HUES64 (cell line): Measurements from ENCODE around the gene H19. TPM values are rescaled to one million over a fixed set of nuclear protein-coding genes. Genes with fewer than 3 reads are reported as not detected.

Experiments
- H3K27ac ChIP-seq: 2 replicates; pipeline ENCODE4 v1.7.0; 2013; ENCODE audit warnings: low read depth, low read length, inconsistent platforms
- H3K27me3 ChIP-seq: 2 replicates; pipeline ENCODE4 v1.6.1; 2013; ENCODE audit warnings: mild to moderate bottlenecking, low read length; ENCODE audit not compliant: insufficient read depth
- H3K36me3 ChIP-seq: 2 replicates; pipeline ENCODE4 v1.6.1; 2013; ENCODE audit warnings: mild to moderate bottlenecking, low read length; ENCODE audit not compliant: insufficient read depth
- H3K4me1 ChIP-seq: 2 replicates; pipeline ENCODE4 v1.6.1; 2013; ENCODE audit warnings: mild to moderate bottlenecking, low read length, moderate library complexity; ENCODE audit not compliant: insufficient read depth
- H3K4me3 ChIP-seq: 2 replicates; pipeline ENCODE4 v1.5.1; 2013; ENCODE audit warnings: mild to moderate bottlenecking, low read length, moderate library complexity
- H3K9ac ChIP-seq: 2 replicates; pipeline ENCODE4 v1.6.1; 2013; ENCODE audit warnings: mild to moderate bottlenecking, low read depth, low read length
- H3K9me3 ChIP-seq: 2 replicates; pipeline ENCODE4 v1.6.1; 2013; ENCODE audit warnings: low read depth, low read length; ENCODE audit not compliant: insufficient read depth
- WGBS: fragments of 150-250, 120-280 bp; methylation state at CpG from one replicate; pipeline ENCODE4 v1.1.7; 2013; ENCODE audit warnings: missing lambda C conversion rate; 5-methylcytosine and 5-hydroxymethylcytosine counted together
- polyA plus RNA-seq, 2 experiments: library from polyadenylated mRNA; stranded (reverse); fragments of 50-300 nt; gene quantifications; one replicate each; pipeline ENCODE4 v1.2.3, GENCODE V29; 2013

H19 gene
- 39.4 TPM for polyA plus RNA-seq (2013, experiment 1 of 2)
- 59.8 TPM for polyA plus RNA-seq (2013, experiment 2 of 2)

DNA sequence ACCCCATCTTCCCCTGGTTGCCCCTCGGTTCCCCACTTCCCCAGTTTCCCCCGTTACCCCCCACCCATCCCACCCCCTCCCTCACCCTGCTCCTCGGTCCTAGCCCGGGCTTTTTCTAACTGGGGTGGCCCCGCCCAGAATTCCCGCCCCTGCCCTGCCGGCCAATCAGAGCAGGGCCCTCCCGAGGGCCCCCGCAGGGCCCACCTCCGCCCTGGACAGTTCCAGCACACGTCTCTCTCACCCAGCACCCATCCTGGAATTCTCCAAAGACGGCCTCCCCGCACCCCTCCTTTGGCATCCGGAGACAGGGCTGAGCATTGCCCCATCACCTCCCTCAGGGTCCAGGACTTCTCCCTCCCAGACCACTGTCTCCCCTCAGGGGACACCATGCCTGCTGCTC is at the start of gene H19:
H19 (minus strand) TSS at position 88 of the 400 bp plus-strand sequence.
- no CpG with 5 or more reads among the region's 14 CpGs for WGBS
- Histone ChIP-seq H3K9me3 (no peaks in the 10 kb centered on the region), H3K4me3 (no peak within 1 kb of the TSS), H3K9ac (no peak within 1 kb of the TSS), H3K27ac (no peak within 1 kb of the TSS), H3K36me3 (no peaks in the 10 kb centered on the region), H3K4me1 (no peaks in the 10 kb centered on the region), H3K27me3 (no peaks in the 10 kb centered on the region)

DNA sequence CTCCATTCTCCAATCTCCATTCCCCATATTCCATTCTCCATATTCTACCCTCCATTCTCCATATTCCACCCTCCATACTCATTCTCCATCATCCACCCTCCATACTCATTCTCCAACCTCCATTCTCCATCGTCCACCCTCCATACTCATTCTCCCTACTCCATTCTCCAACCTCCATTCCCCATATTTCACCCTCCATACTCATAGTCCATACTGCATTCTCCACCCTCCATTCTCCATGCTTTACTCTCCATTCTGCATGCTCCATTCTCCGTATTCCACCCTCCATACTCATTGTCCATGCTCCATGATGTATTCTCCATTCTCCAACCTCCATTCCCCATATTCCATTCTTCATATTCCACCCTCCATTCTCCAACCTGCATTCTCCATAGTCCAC is 44.3 kb upstream of the H19 start:
- WGBS: 68% methylated on average over 2 of the region's 2 CpGs
- Histone ChIP-seq H3K4me1 (no peaks in the 10 kb centered on the region), H3K27me3 (peaks cover 26% of the 10 kb centered on the region), H3K27ac (no peak overlapping the region), H3K36me3 (no peaks in the 10 kb centered on the region), H3K4me3 (no peak overlapping the region), H3K9me3 (no peaks in the 10 kb centered on the region), H3K9ac (no peak overlapping the region)

DNA sequence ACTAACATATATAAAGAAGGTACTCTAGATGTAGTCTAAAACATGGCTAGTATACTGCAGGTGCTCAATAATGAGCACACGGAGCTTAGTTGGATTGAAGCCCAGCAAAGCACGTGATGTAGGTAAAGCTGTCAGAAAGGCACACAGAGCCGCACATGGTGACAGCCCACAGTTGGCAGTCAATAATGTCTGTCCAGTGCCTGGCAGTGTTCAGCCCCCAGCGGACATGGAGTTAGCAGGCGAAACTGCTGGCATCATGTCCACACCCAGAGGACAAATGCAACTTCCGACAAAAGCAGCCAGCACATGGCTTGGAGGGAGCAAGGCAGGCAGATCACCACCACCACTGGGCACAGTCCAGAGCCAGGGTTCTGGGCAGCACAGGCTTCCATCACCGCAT is 43.5 kb upstream of the H19 start:
- H3K4me1 ChIP-seq: no peaks in the 10 kb centered on the region
- no CpG with 5 or more reads among the region's 7 CpGs for WGBS
- no peak overlapping the region for H3K9ac ChIP-seq
- no peak overlapping the region for H3K4me3 ChIP-seq
- no peaks in the 10 kb centered on the region for H3K36me3 ChIP-seq
- H3K27me3 ChIP-seq: peaks cover 19% of the 10 kb centered on the region
- no peaks in the 10 kb centered on the region for H3K9me3 ChIP-seq
- H3K27ac ChIP-seq: no peak overlapping the region

DNA sequence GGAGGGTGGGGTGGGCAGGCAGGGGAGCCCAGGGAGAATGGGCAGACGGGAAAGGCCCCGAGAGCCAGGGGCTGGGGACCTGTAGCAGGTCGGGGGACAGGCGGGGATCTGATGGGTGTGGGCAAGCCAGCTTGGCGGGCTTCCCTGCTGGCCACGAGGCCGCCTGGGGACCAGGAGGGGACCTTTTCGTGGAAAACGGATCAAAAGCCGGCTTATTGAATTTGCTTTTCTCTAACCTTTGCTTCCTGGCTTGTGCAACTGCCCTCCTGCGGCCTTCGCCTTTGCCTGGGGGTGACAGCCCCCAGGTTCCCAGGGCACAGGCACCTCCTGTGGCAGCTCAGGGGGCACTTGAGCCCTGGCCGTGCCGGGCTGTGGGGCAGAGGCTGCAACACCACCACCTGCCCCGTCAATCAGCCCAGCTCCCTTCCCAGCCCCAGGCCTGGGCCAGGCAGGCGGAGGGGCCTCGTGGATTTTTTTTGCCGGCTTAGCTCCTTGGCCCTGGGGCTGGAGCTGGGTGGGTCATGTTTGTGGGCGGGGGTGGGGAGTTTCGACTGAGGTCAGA is 41.6 kb upstream of the H19 start:
- no CpG with 5 or more reads among the region's 20 CpGs for WGBS

DNA sequence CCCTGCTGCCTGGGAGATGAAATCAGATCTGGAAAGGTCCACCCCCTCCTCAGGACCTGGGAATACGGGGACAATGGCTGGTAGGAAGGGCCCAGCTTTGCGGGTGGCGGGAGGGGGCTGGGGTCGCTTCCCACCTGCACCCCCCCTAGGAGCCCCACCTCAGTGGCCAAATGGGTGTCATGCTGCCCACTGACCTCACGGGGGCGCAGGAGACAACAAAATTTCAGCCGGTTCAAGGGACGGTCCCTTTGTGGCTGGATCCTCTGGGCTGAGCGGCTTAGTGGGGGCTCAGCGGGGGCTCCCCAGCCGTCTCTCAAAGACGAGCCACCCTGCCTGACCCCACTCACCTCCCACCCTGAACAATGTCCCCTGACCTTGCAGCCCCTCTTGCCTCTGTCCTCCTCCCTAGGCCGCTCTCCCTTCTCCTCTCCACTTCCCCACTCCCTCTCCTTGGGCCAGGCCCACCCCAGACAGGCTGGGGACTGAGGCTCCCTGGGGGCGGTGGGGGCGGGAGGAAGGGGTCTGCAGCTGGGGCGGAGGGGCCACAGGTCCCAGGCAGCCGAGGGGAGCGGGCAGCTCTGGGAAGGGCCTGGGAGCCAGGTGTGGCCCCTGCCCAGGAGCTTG is 39.3 kb upstream of the H19 start:
- Histone ChIP-seq H3K4me3 (no peak overlapping the region), H3K4me1 (no peaks in the 10 kb centered on the region), H3K9ac (no peak overlapping the region), H3K9me3 (no peaks in the 10 kb centered on the region), H3K27me3 (no peaks in the 10 kb centered on the region), H3K36me3 (no peaks in the 10 kb centered on the region), H3K27ac (no peak overlapping the region)
- no CpG with 5 or more reads among the region's 18 CpGs for WGBS

More for the DNA sequence above, 41.6 kb upstream of the H19 start:
- H3K27ac ChIP-seq: no peak overlapping the region
- no peaks in the 10 kb centered on the region for H3K36me3 ChIP-seq
- H3K27me3 ChIP-seq: peaks cover 7% of the 10 kb centered on the region; the same call in 1 of the 2 replicates
- no peaks in the 10 kb centered on the region for H3K9me3 ChIP-seq
- no peak overlapping the region for H3K9ac ChIP-seq
- no peaks in the 10 kb centered on the region for H3K4me1 ChIP-seq
- no peak overlapping the region for H3K4me3 ChIP-seq

DNA sequence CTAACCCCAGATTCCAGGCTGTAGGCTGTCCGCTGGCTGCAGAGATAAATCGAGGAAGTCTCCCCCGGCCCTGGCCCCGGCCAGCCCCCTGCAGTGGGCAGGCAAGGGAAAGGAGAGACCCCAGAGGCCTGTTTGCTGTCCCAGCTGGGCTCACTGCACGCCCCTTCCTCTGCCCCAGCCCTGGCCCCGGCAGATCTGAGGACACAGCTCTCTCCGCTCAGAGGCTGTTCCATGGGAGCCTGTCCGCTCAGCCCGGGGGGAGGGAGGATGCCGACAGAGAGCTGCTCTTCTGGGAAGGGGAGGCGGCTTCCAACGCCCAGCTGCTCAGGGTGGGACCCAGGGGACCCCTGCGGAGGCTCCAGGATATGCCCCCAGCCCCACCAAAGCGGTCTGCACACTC is 37.7 kb upstream of the H19 start:
- no peaks in the 10 kb centered on the region for H3K4me1 ChIP-seq
- no peak overlapping the region for H3K4me3 ChIP-seq
- no CpG with 5 or more reads among the region's 14 CpGs for WGBS
- no peaks in the 10 kb centered on the region for H3K9me3 ChIP-seq
- no peaks in the 10 kb centered on the region for H3K27me3 ChIP-seq
- H3K36me3 ChIP-seq: no peaks in the 10 kb centered on the region
- H3K9ac ChIP-seq: no peak overlapping the region
- H3K27ac ChIP-seq: no peak overlapping the region

DNA sequence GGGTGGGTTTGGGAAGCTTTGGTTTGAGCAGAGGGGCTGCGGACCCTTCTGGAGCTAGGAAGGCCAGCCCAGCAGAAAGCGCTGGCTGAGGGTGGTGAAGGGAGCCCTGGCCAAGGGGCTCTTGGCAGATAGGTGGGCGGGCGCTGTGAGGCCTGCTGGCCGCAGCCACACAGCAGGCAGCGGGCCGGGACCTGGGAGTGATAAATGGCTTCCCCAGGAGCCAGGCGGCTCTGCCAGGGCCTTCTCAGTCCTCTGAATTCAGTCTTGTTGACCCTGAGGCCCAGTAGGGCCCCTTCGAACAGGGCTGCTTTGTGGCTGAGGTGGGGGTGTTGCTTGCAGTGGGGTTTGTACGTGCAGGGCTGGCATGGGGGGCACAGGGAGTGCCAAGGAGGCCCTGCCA is 33.4 kb upstream of the H19 start:
- no CpG with 5 or more reads among the region's 10 CpGs for WGBS
- H3K36me3 ChIP-seq: no peaks in the 10 kb centered on the region

DNA sequence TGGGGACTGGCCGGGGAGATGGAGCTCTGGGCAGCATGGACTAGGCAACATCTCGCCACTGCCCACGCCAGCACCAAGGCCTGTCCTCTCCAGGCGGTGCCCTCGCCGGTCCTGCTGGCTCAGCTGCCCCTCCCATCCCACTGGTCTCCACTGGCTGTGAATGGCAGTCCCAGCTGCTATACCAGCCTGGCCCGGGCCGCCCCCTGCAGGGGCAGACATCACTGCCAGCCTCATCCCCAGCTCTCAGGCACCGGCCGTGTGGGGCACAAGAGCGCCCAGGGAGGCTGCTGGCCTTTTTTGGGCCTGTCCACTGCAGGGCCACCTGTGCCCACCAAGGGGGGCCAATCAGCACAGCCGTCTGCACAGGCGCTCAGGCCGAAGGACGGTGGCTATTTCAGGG is 30.1 kb upstream of the H19 start:
- no CpG with 5 or more reads among the region's 15 CpGs for WGBS
- Histone ChIP-seq H3K36me3 (no peaks in the 10 kb centered on the region), H3K9ac (no peak overlapping the region)

More for the DNA sequence above, 33.4 kb upstream of the H19 start:
- Histone ChIP-seq H3K4me1 (no peaks in the 10 kb centered on the region), H3K27ac (no peak overlapping the region), H3K4me3 (no peak overlapping the region), H3K9me3 (no peaks in the 10 kb centered on the region), H3K9ac (no peak overlapping the region), H3K27me3 (no peaks in the 10 kb centered on the region)

DNA sequence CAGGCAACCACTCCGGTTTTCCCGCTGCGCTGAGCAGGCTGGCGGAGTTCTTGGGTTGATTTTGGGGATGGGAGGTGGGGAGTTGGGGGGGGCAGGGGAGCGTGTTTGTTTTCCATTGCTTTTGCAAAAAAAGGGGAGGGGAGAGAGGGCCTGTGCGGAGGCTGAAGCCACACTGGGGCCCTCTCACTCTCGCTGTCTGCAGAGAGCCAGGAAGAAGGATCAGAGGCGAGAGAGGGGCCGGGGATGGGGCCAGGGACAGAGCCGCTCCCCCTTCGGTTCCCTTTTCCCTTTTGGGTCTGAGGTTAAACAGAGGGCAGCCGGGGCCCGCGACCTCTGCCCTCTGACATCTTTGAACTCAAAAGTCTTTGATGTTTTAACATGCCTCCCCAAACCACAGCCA is 17.4 kb upstream of the H19 start:
- Histone ChIP-seq H3K27me3 (no peaks in the 10 kb centered on the region), H3K4me3 (no peak overlapping the region), H3K4me1 (no peaks in the 10 kb centered on the region), H3K27ac (no peak overlapping the region), H3K9ac (no peak overlapping the region), H3K36me3 (no peaks in the 10 kb centered on the region), H3K9me3 (no peaks in the 10 kb centered on the region)
- no CpG with 5 or more reads among the region's 14 CpGs for WGBS

More for the DNA sequence above, 30.1 kb upstream of the H19 start:
- Histone ChIP-seq H3K4me1 (no peaks in the 10 kb centered on the region), H3K27ac (no peak overlapping the region), H3K27me3 (no peaks in the 10 kb centered on the region), H3K9me3 (no peaks in the 10 kb centered on the region), H3K4me3 (no peak overlapping the region)

DNA sequence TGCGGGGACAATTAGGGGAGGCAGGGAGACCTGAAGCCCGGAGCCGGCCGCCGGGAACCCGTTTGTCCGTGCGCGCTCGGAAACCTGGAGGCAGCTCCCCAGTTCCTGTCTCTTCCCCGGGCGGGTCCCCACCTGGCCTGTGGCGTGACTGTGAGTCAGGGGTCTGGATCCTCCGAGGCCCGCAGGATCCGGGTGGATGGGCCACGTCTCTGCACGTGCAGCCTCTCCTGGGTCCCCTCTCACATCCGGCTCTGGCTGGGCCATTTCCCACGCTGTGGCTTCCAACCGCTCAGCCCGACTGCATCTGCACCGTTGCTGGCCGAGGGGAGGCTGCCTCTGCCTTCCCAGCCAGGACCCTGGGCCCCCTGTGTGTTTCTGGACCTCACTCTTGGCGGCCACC is 14.8 kb upstream of the H19 start:
- no peak overlapping the region for H3K27ac ChIP-seq
- no peak overlapping the region for H3K9ac ChIP-seq
- H3K4me1 ChIP-seq: no peaks in the 10 kb centered on the region
- H3K9me3 ChIP-seq: no peaks in the 10 kb centered on the region
- H3K36me3 ChIP-seq: no peaks in the 10 kb centered on the region
- WGBS: no CpG with 5 or more reads among the region's 25 CpGs
- H3K4me3 ChIP-seq: no peak overlapping the region
- H3K27me3 ChIP-seq: no peaks in the 10 kb centered on the region

DNA sequence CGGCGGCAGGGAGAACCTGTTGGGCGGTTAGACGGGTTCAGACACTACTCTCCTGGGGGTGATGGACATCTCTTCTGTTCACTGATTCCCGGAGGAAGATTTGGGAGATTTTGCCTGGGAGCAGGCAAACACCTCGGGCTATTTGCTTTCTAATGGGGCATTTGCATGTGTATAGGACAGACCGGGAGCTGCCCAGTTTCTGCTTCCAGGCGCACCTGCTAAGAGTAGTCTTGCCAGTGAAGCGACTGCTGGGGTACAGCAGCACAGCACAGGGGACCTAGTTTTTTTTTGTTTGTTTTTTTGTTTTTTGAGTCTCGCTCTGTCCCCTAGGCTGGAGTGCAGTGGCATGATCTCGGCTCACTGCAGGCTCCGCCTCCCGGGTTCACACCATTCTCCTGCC is 6.8 kb upstream of the H19 start:
- Histone ChIP-seq H3K9me3 (no peaks in the 10 kb centered on the region), H3K9ac (no peak overlapping the region)
- no CpG with 5 or more reads among the region's 13 CpGs for WGBS

DNA sequence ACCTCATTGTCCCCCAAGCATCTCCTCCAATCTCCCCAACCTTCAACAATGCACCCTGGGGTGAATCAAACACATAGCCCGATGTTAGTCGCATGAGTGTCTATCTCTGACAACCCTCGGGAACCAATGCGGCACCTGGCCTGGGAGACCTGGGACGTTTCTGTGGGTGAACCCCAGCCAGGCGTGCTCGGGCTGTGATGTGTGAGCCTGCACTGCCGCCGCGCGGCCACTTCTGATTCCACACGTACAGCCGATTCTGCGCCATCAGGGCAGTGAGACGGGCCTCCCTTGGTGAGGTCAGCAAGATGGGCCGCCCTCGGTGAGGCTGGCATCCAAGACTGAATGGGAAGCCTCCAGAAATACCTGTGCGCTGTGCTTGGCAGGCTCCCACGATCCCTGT is 5.2 kb upstream of the H19 start:
- Histone ChIP-seq H3K9me3 (no peaks in the 10 kb centered on the region), H3K27me3 (no peaks in the 10 kb centered on the region), H3K36me3 (no peaks in the 10 kb centered on the region), H3K9ac (no peak overlapping the region), H3K4me3 (no peak overlapping the region), H3K4me1 (no peaks in the 10 kb centered on the region), H3K27ac (no peak overlapping the region)
- no CpG with 5 or more reads among the region's 19 CpGs for WGBS

More for the DNA sequence above, 6.8 kb upstream of the H19 start:
- Histone ChIP-seq H3K27ac (no peak overlapping the region), H3K4me1 (no peaks in the 10 kb centered on the region), H3K36me3 (no peaks in the 10 kb centered on the region), H3K27me3 (no peaks in the 10 kb centered on the region), H3K4me3 (no peak overlapping the region)
